HCT116 (cell line): ENCODE results near the gene HMGB4. TPM values are rescaled to one million over a fixed set of nuclear protein-coding genes. Genes with fewer than 3 reads are reported as not detected.

Source experiments
- ATAC-seq: fragments of 200-7000 bp; cut with Tn5 transposase; 2 replicates; pipeline ENCODE4 v1.9.1; 2020; ENCODE audit warnings: mild to moderate bottlenecking, moderate library complexity
- BruUV-seq: library from RNA; stranded (reverse); fragments of 400-500 nt; replicated peaks from 2 replicates; lab custom pipeline; 2021; lab: Mats Ljungman, UMichigan
- CTCF ChIA-PET: fragments of 300-600 bp; sonication (Branson Sonifier 250); formaldehyde crosslinking; loops from one replicate; lab custom pipeline; 2021; ENCODE audit warnings: antibody characterized with exemption; lab: Charles Lee
- POLR2A ChIA-PET: fragments of 300-600, 350-600 bp; sonication (Branson Sonifier 250); formaldehyde crosslinking; loops from one replicate; lab custom pipeline; 2021; ENCODE audit warnings: antibody characterized with exemption; lab: Charles Lee
- RAD21 ChIA-PET, 2 experiments: fragments of 300-600 bp; sonication (Branson Sonifier 250); formaldehyde crosslinking; loops; one replicate each; lab custom pipeline; 2023; ENCODE audit warnings: low total read pairs in 2 of 2; ENCODE audit not compliant: uncharacterized antibody in 2 of 2, unreplicated experiment in 2 of 2, low non-redundant PET in 1 of 2; lab: Charles Lee
- DNase-seq: peaks from one replicate; pipeline ENCODE4 v3.0.0-alpha.2; 2010; ENCODE audit warnings: low read depth, low spot score
- H2AFZ ChIP-seq: fragments of 200-600 bp; shearing (Covaris generic), sonication (generic); 2 replicates; pipeline ENCODE4 v1.6.1; 2017; ENCODE audit warnings: low read depth, mixed run types, mixed read lengths, antibody characterized with exemption, low read length; ENCODE audit not compliant: poor library complexity, severe bottlenecking
- H3K27ac ChIP-seq: 2 replicates; pipeline ENCODE4 v1.5.1; 2012; ENCODE audit warnings: low read depth, low read length
- H3K27me3 ChIP-seq: fragments of 200-600 bp; sonication (generic); 2 replicates; pipeline ENCODE4 v1.6.1; 2016; ENCODE audit warnings: mixed run types, low read length, mixed read lengths; ENCODE audit not compliant: insufficient read depth
- H3K36me3 ChIP-seq, 2 experiments: fragments of 200-500 bp in 1 of 2; fragments of 200-600 bp in 1 of 2; sonication (Bioruptor generic) in 1 of 2; sonication (generic) in 1 of 2; 2 replicates each; pipeline versions ENCODE4 v1.5.1 to v1.6.1; 2014 to 2016; ENCODE audit warnings: low read length in 2 of 2, inconsistent platforms in 1 of 2, mixed read lengths in 1 of 2, mixed run types in 1 of 2; ENCODE audit not compliant: insufficient read depth in 2 of 2, control insufficient read depth in 1 of 2
- H3K4me1 ChIP-seq, 2 experiments: fragments of 200-600 bp in 1 of 2; sonication (generic) in 1 of 2; 2 replicates each; pipeline versions ENCODE4 v1.5.1 to v1.6.1; 2012 to 2017; ENCODE audit warnings: low read length in 2 of 2, inconsistent platforms in 1 of 2, mild to moderate bottlenecking in 1 of 2, mixed read lengths in 1 of 2, mixed run types in 1 of 2, moderate library complexity in 1 of 2; ENCODE audit not compliant: insufficient read depth in 2 of 2, control insufficient read depth in 1 of 2
- H3K4me2 ChIP-seq: fragments of 200-600 bp; sonication (generic); 2 replicates; pipeline ENCODE4 v1.6.1; 2017; ENCODE audit warnings: mixed run types, low read length, mixed read lengths
- H3K4me3 ChIP-seq, 2 experiments: fragments of 200-600 bp in 1 of 2; sonication (generic) in 1 of 2; replicated peaks in 1 of 2; 2 replicates each; pipeline ENCODE4 v1.5.1; 2011 to 2016; ENCODE audit warnings: low read length in 2 of 2, control low read depth in 1 of 2, low read depth in 1 of 2, mild to moderate bottlenecking in 1 of 2, mixed read lengths in 1 of 2, mixed run types in 1 of 2
- H3K79me2 ChIP-seq: fragments of 200-600 bp; sonication (generic); 2 replicates; pipeline ENCODE4 v1.6.1; 2017; ENCODE audit warnings: mild to moderate bottlenecking, mixed run types, low read length, moderate library complexity, mixed read lengths; ENCODE audit not compliant: insufficient read depth
- H3K9ac ChIP-seq: fragments of 200-600 bp; sonication (generic); 2 replicates; pipeline ENCODE4 v1.6.1; 2016; ENCODE audit warnings: low read length, mixed read lengths
- H3K9me2 ChIP-seq: fragments of 200-600 bp; sonication (generic), shearing (Covaris generic); 2 replicates; pipeline ENCODE4 v1.6.1; 2017; ENCODE audit warnings: mixed run types, mild to moderate bottlenecking, moderate library complexity; ENCODE audit not compliant: insufficient read depth
- H3K9me3 ChIP-seq, 2 experiments: fragments of 200-500 bp in 1 of 2; fragments of 200-600 bp in 1 of 2; sonication (Bioruptor generic) in 1 of 2; sonication (generic) in 1 of 2; 2 replicates each; pipeline ENCODE4 v1.6.1; 2014 to 2017; ENCODE audit warnings: low read length in 2 of 2, mixed read lengths in 2 of 2, inconsistent platforms in 1 of 2, low read depth in 1 of 2, mild to moderate bottlenecking in 1 of 2, mixed run types in 1 of 2, moderate library complexity in 1 of 2; ENCODE audit not compliant: control insufficient read depth in 1 of 2, insufficient read depth in 1 of 2
- H4K20me1 ChIP-seq: fragments of 200-600 bp; sonication (generic), shearing (Covaris generic); 2 replicates; pipeline ENCODE4 v1.6.1; 2017; ENCODE audit warnings: mixed run types, mild to moderate bottlenecking, moderate library complexity; ENCODE audit not compliant: insufficient read depth
- CEBPB ChIP-seq: IDR thresholded peaks from 2 replicates; pipeline ENCODE4 v1.6.1; 2012; ENCODE audit warnings: low read depth
- EGR1 ChIP-seq: IDR thresholded peaks from 2 replicates; pipeline ENCODE4 v1.6.1; 2012; ENCODE audit warnings: low read depth
- ELF1 ChIP-seq: IDR thresholded peaks from 2 replicates; pipeline ENCODE4 v1.6.1; 2012; ENCODE audit warnings: low read depth, borderline replicate concordance
- EZH2 ChIP-seq: fragments of 200-600 bp; sonication (generic); IDR thresholded peaks from 2 replicates; pipeline ENCODE4 v1.6.1; 2017; ENCODE audit warnings: antibody characterized with exemption, mixed run types
- EZH2phosphoT487 ChIP-seq: fragments of 200-600 bp; IDR thresholded peaks from 2 replicates; pipeline ENCODE4 v1.6.1; 2018; ENCODE audit warnings: antibody characterized with exemption, borderline replicate concordance
- FOSL1 ChIP-seq: IDR thresholded peaks from 2 replicates; pipeline ENCODE4 v1.6.1; 2012; ENCODE audit warnings: low read depth
- JUND ChIP-seq: IDR thresholded peaks from 2 replicates; pipeline ENCODE4 v1.6.1; 2012
- MAX ChIP-seq: IDR thresholded peaks from 2 replicates; pipeline ENCODE4 v1.6.1; 2012
- POLR2A ChIP-seq: IDR thresholded peaks from 2 replicates; pipeline ENCODE4 v1.7.0; 2011; ENCODE audit warnings: borderline replicate concordance; ENCODE audit not compliant: insufficient read depth, insufficient read length; ENCODE audit errors: extremely low read depth
- POLR2AphosphoS5 ChIP-seq: IDR thresholded peaks from 2 replicates; pipeline ENCODE4 v1.6.1; 2011; ENCODE audit warnings: mild to moderate bottlenecking, low read depth, low read length, moderate library complexity
- RAD21 ChIP-seq: IDR thresholded peaks from 2 replicates; pipeline ENCODE4 v1.6.1; 2012; ENCODE audit warnings: low read depth, mild to moderate bottlenecking
- SRF ChIP-seq: IDR thresholded peaks from 2 replicates; pipeline ENCODE4 v1.6.1; 2012; ENCODE audit warnings: low read depth
- TCF7L2 ChIP-seq: IDR thresholded peaks from 2 replicates; pipeline ENCODE4 v1.7.0; 2011; ENCODE audit warnings: borderline replicate concordance, inconsistent platforms; ENCODE audit not compliant: insufficient read depth, insufficient read length; ENCODE audit errors: extremely low read depth
- YY1 ChIP-seq: IDR thresholded peaks from 2 replicates; pipeline ENCODE4 v1.6.1; 2011; ENCODE audit warnings: low read length, low read depth, moderate library complexity, mild to moderate bottlenecking; ENCODE audit not compliant: insufficient replicate concordance; ENCODE audit errors: extremely low read depth
- ZFX ChIP-seq: fragments of 450-650 bp; IDR thresholded peaks from 2 replicates; pipeline ENCODE4 v1.6.1; 2017
- intact Hi-C: fragments of 100-400 bp; cut with micrococcal nuclease; formaldehyde crosslinking; loops from 2 replicates; pipeline ENCODE4 v1.10.0; 2022
- total RNA-seq: library from RNA; stranded (reverse); gene quantifications from one replicate; pipeline ENCODE4 v1.2.1, GENCODE V29; 2021; ENCODE audit not compliant: unreplicated experiment
- TF ChIP-seq, protein P1 (sequence below): IDR thresholded peaks from 2 replicates; pipeline ENCODE4 v1.6.1; 2011; ENCODE audit warnings: mild to moderate bottlenecking, low read length, moderate library complexity; ENCODE audit not compliant: insufficient replicate concordance; ENCODE audit errors: extremely low read depth
- TF ChIP-seq, protein P2 (sequence below), 3 experiments: fragments of 200-600 bp in 1 of 3; sonication (generic) in 1 of 3; IDR thresholded peaks in 2 of 3; conservative IDR thresholded peaks in 1 of 3; 2 replicates each; pipeline ENCODE4 v1.5.1; 2012 to 2017; ENCODE audit warnings: low read depth in 2 of 3, low read length in 2 of 3, antibody characterized with exemption in 1 of 3, borderline replicate concordance in 1 of 3, control low read depth in 1 of 3, mild to moderate bottlenecking in 1 of 3, mixed read lengths in 1 of 3, mixed run types in 1 of 3, moderate library complexity in 1 of 3; ENCODE audit not compliant: insufficient read depth in 1 of 3

HMGB4 gene
- total RNA-seq, 1 experiment from 2014 or later: not detected

DNA sequence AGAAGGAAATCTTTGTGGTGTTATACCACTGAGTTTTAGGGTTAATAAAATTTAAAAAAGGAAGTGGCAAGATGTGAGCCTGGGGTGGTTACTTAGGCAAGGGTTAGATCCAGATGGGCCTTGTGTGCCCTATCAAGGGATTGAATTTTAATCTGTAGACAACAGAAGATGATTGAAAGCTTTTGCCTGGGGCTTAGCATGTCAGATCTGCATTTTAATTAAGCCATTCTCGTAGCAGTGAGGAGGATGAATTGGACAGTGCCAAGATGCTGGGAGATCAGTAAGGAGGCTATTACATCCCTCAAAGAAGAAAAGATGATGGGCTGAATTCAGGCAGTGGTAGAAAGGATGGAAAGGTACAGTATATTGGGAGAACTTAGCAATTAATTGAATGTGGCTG, 42.3 kb downstream of the HMGB4 start:
- no peaks in the 10 kb centered on the region for H4K20me1 ChIP-seq
- H3K4me2 ChIP-seq: no peak overlapping the region
- intact Hi-C loops: no loop called here
- H3K4me1 ChIP-seq: no peaks in the 10 kb centered on the region
- no peaks in the 10 kb centered on the region for H3K36me3 ChIP-seq
- RAD21 ChIA-PET: no interaction called here
- no peaks in the 10 kb centered on the region for H3K9me3 ChIP-seq
- no peak overlapping the region for H2AFZ ChIP-seq
- no peak overlapping the region for H3K9ac ChIP-seq
- no peak overlapping the region for H3K27ac ChIP-seq
- no peaks in the 10 kb centered on the region for H3K9me2 ChIP-seq
- POLR2A ChIA-PET: no interaction called here
- no peak overlapping the region for H3K4me3 ChIP-seq
- no TSS peak for BruUV-seq
- H3K27me3 ChIP-seq: peaks cover 31% of the 10 kb centered on the region
- no peaks in the 10 kb centered on the region for H3K79me2 ChIP-seq
- CTCF ChIA-PET: no interaction called here
- DNase-seq: no peak
- ATAC-seq: no peak
- TF ChIP-seq, protein P1, sequence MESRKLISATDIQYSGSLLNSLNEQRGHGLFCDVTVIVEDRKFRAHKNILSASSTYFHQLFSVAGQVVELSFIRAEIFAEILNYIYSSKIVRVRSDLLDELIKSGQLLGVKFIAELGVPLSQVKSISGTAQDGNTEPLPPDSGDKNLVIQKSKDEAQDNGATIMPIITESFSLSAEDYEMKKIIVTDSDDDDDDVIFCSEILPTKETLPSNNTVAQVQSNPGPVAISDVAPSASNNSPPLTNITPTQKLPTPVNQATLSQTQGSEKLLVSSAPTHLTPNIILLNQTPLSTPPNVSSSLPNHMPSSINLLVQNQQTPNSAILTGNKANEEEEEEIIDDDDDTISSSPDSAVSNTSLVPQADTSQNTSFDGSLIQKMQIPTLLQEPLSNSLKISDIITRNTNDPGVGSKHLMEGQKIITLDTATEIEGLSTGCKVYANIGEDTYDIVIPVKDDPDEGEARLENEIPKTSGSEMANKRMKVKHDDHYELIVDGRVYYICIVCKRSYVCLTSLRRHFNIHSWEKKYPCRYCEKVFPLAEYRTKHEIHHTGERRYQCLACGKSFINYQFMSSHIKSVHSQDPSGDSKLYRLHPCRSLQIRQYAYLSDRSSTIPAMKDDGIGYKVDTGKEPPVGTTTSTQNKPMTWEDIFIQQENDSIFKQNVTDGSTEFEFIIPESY: no peak
- TF ChIP-seq FOSL1 (no peak), SRF (no peak), EZH2phosphoT487 (no peak), POLR2AphosphoS5 (no peak), ELF1 (no peak), EGR1 (no peak), RAD21 (no peak), MAX (no peak), TCF7L2 (no peak), EZH2 (no peak), JUND (no peak), ZFX (no peak), POLR2A (no peak), CEBPB (no peak), YY1 (no peak)
- TF ChIP-seq, protein P2, sequence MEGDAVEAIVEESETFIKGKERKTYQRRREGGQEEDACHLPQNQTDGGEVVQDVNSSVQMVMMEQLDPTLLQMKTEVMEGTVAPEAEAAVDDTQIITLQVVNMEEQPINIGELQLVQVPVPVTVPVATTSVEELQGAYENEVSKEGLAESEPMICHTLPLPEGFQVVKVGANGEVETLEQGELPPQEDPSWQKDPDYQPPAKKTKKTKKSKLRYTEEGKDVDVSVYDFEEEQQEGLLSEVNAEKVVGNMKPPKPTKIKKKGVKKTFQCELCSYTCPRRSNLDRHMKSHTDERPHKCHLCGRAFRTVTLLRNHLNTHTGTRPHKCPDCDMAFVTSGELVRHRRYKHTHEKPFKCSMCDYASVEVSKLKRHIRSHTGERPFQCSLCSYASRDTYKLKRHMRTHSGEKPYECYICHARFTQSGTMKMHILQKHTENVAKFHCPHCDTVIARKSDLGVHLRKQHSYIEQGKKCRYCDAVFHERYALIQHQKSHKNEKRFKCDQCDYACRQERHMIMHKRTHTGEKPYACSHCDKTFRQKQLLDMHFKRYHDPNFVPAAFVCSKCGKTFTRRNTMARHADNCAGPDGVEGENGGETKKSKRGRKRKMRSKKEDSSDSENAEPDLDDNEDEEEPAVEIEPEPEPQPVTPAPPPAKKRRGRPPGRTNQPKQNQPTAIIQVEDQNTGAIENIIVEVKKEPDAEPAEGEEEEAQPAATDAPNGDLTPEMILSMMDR (IDR thresholded peaks at IDR 0.05 in 2 of 3, conservative IDR thresholded peaks at IDR 0.05 in 1 of 3; ENCODE audit: borderline replicate concordance in 1 of 3, insufficient read depth in 1 of 3, low read depth in 2 of 3, low read length in 2 of 3): no peak
